Colonic mucosa (tissue), 4 donors: ENCODE data around the gene AFP. TPM values are rescaled to one million over a fixed set of nuclear protein-coding genes. Genes with fewer than 3 reads are reported as not detected.

ENCODE experiments used
- DNase-seq: peaks from one replicate; pipeline ENCODE4 v3.0.0-alpha.2; 2020
- H3K27ac ChIP-seq: fragments of 200-600 bp; one replicate; pipeline ENCODE4 v1.8.0; 2021
- H3K27me3 ChIP-seq: fragments of 200-600 bp; one replicate; pipeline ENCODE4 v1.8.0; 2021
- H3K36me3 ChIP-seq: fragments of 200-600 bp; one replicate; pipeline ENCODE4 v1.8.0; 2021
- H3K4me1 ChIP-seq: fragments of 200-600 bp; one replicate; pipeline ENCODE4 v1.8.0; 2021; ENCODE audit warnings: mild to moderate bottlenecking
- H3K4me3 ChIP-seq: fragments of 200-600 bp; one replicate; pipeline ENCODE4 v1.8.0; 2021
- H3K9ac ChIP-seq, 2 donors: one replicate each; pipeline ENCODE4 v1.7.0; 2013; ENCODE audit warnings: control low read depth in 2 of 2, low read depth in 2 of 2, low read length in 2 of 2
- H3K9me3 ChIP-seq: fragments of 200-600 bp; one replicate; pipeline ENCODE4 v1.8.0; 2021
- intact Hi-C: fragments of 100-400 bp; cut with DNase I; formaldehyde crosslinking; loops from one replicate; pipeline ENCODE4 v1.14.1; 2022
- total RNA-seq, 2 donors: library from RNA; stranded (reverse); fragmentation: NEBNext Ultra II Directional in 1 of 2; extraction: Animal tissue kit (Norgen Biotek cat#: 25700) in 1 of 2; gene quantifications; one replicate each; pipeline ENCODE4 v1.2.1, GENCODE V29; 2021
- TF ChIP-seq, protein P1 (sequence below): fragments of 200-600 bp; IDR thresholded peaks from one replicate; pipeline ENCODE4 v1.8.0; 2022; ENCODE audit warnings: antibody characterized with exemption, mild to moderate bottlenecking
- donor health status: healthy.
- donor health status: DM: no; HTN: no; CAD: no.
- donor health status: DM: no; HTN: no; CAD: no.

The AFP gene
- total RNA-seq, 2 donors from 2014 or later = 0.48 to 4.6 TPM

DNA sequence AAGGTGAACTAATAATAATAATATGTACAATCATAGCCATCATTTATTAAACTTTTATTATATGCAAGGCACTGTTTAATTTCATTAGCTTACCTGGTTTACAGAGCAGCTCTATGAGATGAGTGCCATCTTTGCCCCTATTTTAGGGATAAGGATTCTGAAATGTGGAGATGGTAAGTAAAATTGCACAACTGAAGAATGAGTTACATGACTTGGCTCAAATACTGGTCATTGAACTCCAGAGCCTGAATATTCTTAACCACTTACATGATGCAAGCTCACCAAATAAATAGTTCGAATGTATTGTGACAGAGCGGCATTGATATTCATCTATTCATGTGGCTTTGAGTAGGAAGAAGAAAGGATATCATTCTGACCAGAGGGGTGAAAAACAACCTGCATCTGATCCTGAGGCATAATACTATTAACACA, 20.2 kb upstream of the AFP start:
- H3K36me3 ChIP-seq = no peaks in the 10 kb centered on the region
- no peak overlapping the region for H3K4me3 ChIP-seq
- H3K4me1 ChIP-seq = no peaks in the 10 kb centered on the region
- no peaks in the 10 kb centered on the region for H3K27me3 ChIP-seq
- no peaks in the 10 kb centered on the region for H3K9me3 ChIP-seq
- no peak overlapping the region for H3K27ac ChIP-seq
- DNase-seq = no peak
- TF ChIP-seq, protein P1, sequence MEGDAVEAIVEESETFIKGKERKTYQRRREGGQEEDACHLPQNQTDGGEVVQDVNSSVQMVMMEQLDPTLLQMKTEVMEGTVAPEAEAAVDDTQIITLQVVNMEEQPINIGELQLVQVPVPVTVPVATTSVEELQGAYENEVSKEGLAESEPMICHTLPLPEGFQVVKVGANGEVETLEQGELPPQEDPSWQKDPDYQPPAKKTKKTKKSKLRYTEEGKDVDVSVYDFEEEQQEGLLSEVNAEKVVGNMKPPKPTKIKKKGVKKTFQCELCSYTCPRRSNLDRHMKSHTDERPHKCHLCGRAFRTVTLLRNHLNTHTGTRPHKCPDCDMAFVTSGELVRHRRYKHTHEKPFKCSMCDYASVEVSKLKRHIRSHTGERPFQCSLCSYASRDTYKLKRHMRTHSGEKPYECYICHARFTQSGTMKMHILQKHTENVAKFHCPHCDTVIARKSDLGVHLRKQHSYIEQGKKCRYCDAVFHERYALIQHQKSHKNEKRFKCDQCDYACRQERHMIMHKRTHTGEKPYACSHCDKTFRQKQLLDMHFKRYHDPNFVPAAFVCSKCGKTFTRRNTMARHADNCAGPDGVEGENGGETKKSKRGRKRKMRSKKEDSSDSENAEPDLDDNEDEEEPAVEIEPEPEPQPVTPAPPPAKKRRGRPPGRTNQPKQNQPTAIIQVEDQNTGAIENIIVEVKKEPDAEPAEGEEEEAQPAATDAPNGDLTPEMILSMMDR = no peak
- no peak overlapping the region for H3K9ac ChIP-seq
- intact Hi-C loops = no loop called here

DNA sequence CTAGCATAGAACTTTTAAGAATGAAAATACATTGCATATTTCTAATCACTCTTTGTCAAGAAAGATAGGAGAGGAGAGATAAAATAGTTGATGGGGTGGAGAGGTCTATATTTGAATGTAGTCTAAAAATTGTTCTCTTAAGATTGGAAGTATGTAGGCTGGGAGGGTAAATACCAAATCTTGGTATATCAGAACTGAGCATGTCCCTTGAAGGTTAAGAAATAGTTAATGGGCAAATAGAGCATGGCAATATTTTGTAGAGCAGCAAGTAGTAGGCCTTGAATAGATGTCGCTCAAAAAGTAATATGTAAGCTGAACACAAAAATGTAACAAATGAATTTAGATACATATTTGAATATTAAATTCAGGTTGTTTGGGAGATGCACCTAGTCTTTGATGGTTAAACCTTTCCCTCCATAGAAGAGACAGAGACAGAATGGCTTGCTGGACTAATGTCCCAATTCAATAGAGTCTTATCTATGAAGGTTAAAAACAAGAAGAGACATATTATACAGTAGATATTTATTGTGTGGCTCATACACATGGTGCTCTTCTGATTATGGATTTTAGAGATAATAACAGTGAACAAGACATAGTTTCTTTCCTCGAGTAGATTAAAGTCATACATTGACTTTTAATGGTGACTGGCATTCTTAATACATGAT, 19.5 kb upstream of the AFP start:
- Histone ChIP-seq H3K9ac (no peak overlapping the region), H3K9me3 (no peaks in the 10 kb centered on the region), H3K36me3 (no peaks in the 10 kb centered on the region), H3K27me3 (no peaks in the 10 kb centered on the region), H3K27ac (no peak overlapping the region), H3K4me1 (no peaks in the 10 kb centered on the region), H3K4me3 (no peak overlapping the region)
- TF ChIP-seq, protein P1 = no peak
- DNase-seq = no peak
- intact Hi-C loops = no loop called here

DNA sequence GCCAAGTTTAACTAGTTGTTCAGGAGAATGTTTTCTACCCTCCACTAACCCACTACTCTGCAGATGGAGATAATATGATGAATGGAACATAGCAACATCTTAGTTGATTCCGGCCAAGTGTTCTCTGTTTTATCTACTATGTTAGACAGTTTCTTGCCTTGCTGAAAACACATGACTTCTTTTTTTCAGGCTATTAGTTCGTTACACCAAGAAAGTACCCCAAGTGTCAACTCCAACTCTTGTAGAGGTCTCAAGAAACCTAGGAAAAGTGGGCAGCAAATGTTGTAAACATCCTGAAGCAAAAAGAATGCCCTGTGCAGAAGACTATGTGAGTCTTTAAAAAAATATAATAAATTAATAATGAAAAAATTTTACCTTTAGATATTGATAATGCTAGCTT, 18.7 kb upstream of the AFP start:
- Histone ChIP-seq H3K4me3 (no peak overlapping the region), H3K9me3 (no peaks in the 10 kb centered on the region), H3K9ac (no peak overlapping the region), H3K27ac (no peak overlapping the region), H3K4me1 (no peaks in the 10 kb centered on the region), H3K27me3 (no peaks in the 10 kb centered on the region), H3K36me3 (no peaks in the 10 kb centered on the region)
- intact Hi-C loops = no loop called here
- TF ChIP-seq, protein P1 = no peak
- no peak for DNase-seq

DNA sequence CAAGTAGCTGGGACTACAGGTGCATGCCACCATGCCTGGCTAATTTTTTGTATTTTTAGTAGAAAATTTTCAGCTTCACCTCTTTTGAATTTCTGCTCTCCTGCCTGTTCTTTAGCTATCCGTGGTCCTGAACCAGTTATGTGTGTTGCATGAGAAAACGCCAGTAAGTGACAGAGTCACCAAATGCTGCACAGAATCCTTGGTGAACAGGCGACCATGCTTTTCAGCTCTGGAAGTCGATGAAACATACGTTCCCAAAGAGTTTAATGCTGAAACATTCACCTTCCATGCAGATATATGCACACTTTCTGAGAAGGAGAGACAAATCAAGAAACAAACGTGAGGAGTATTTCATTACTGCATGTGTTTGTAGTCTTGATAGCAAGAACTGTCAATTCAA, 18.0 kb upstream of the AFP start:
- DNase-seq = no peak
- H3K9ac ChIP-seq = no peak overlapping the region

DNA sequence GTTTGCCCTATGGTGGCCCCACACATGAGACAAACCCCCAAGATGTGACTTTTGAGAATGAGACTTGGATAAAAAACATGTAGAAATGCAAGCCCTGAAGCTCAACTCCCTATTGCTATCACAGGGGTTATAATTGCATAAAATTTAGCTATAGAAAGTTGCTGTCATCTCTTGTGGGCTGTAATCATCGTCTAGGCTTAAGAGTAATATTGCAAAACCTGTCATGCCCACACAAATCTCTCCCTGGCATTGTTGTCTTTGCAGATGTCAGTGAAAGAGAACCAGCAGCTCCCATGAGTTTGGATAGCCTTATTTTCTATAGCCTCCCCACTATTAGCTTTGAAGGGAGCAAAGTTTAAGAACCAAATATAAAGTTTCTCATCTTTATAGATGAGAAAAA, 17.3 kb upstream of the AFP start:
- H3K27ac ChIP-seq = no peak overlapping the region

More for the DNA sequence above, 18.0 kb upstream of the AFP start:
- H3K36me3 ChIP-seq = no peaks in the 10 kb centered on the region
- intact Hi-C loops = no loop called here
- no peaks in the 10 kb centered on the region for H3K9me3 ChIP-seq
- H3K4me1 ChIP-seq = no peaks in the 10 kb centered on the region
- H3K27ac ChIP-seq = no peak overlapping the region
- H3K4me3 ChIP-seq = no peak overlapping the region
- TF ChIP-seq, protein P1 = no peak
- H3K27me3 ChIP-seq = no peaks in the 10 kb centered on the region

More for the DNA sequence above, 17.3 kb upstream of the AFP start:
- H3K9me3 ChIP-seq = no peaks in the 10 kb centered on the region
- TF ChIP-seq, protein P1 = no peak
- H3K27me3 ChIP-seq = no peaks in the 10 kb centered on the region
- H3K4me1 ChIP-seq = no peaks in the 10 kb centered on the region
- no peak for DNase-seq
- H3K9ac ChIP-seq = no peak overlapping the region
- no peaks in the 10 kb centered on the region for H3K36me3 ChIP-seq
- no peak overlapping the region for H3K4me3 ChIP-seq
- intact Hi-C loops = no loop called here
